HG02943 (cell line): Measurements from ENCODE around the gene RAB1A.
A peak's percentile ranks its signal among the peaks of the same experiment; 100 is the strongest.
"Not testable (repeated sequence)": the region's sequence is repeated elsewhere in the genome, so short reads cannot be mapped to it uniquely, and the experiment has no call there.

Source experiments
- ATAC-seq: cut with Tn5 transposase; IDR thresholded peaks from one replicate; pipeline ENCODE4 v1.9.1; 2021; ENCODE audit warnings: mild to moderate bottlenecking, low read depth, moderate library complexity; ENCODE audit not compliant: unreplicated experiment

RAB1A gene

DNA sequence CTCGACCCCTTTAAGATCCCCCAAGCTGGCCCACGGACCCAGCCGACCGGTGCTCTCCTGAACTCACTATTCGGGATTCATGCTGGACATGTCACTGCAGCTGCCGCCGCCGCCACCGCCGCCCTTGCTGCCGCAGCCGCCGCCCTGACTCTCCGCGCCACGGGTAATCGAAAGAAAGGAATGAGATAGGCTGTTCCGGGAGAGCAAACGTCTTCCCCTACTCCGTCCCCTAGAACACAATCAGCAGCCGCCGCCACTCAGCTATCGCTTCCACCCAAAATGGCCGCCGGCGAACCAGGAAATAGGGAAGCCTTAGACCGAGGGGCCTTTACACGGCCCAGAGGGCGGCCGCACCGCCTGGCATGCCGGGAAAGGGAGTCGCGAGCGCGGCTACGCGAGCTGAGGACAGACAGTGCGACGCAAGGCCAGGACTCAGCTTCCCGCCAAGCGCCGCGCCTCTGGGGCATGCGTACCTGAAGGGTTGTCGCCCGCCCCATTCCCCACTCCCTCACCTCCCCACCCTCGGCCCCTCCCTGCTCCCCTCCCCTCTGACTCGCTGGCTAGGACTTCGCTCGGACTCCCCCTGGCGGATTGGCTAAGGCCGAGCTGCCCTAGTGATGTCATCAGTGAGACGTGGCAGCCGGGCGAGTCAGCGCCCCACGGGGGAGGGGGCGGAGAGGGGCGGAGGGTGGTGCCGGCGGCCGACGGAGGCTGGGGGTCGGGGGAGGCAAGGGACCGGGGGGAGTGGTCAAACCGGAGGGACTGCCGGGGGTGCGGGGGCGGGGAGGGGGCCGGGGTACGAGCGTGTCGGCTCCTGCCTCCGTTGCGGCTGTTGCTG is at the start of gene RAB1A:
Gene RAB1A (minus strand): TSS at position 281 of the 838 bp plus-strand sequence. CDS start 191 bp downstream, at position 90.
- ATAC-seq, result peak; percentile 96

- ATAC-seq, result no peak
Observed at GRCh38 chr2:65177751-65178442, 48.0 kb upstream of the RAB1A start.

- ATAC-seq, result no peak
Observed at GRCh38 chr2:65175894-65176530, 46.1 kb upstream of the RAB1A start.

- not testable (repeated sequence) for ATAC-seq
Observed at GRCh38 chr2:65174031-65174430, 44.1 kb upstream of the RAB1A start.

DNA sequence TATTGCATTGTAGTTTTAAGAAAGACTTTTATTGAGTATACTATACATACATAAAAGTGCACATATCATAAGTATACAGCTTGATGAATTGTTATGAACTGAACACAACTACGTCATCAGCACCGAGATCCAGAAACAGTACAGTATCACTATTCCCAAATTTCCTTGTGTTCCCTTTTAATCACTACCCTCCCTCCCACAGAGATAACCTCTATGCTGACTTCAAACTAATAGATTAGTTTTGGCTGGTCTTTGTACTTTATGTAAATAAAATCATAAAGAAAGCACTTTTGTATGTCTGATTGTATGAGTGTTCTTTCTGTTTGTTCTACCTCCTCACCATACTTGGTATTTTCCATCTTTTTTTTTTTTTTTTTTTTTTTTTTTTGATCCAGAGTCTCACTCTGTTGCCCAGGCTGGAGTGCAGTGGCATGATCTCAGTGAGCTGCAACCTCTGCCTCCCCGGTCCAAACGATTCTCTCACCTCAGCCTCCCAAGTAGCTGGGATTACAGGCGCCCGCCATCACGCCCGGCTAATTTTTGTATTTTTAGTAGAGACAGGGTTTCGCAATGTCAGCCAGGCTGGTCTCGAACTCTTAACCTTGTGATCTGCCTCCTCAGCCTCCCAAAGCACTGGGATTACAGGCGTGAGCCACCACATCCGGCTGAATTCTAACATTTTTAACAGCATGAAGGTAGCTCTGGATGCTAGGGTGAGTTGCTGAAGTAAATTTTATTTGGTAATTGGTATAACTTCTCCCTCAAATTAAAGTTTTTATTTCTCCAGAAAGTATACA is 43.3 kb upstream of the RAB1A start:
- ATAC-seq, result no peak

- not testable (repeated sequence) for ATAC-seq
Observed at GRCh38 chr2:65170611-65171477, 40.9 kb upstream of the RAB1A start.

DNA sequence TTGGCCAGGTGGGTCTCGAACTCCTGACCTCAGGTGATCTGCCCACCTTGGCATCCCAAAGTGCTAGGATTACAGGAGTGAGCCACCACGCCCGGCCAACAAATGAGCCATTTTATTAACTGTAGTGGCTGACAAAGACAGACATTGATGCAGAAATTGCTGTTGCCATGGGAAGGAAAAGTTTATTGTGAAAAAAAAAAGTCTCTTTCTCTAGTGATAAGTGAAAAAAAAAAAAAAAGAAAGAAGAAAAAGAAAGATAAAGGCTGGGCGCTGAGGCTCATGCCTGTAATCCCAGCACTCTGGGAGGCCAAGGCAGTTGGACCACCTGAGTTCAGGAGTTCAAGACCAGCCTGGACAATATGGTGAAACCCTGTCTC is 39.8 kb upstream of the RAB1A start:
- no peak for ATAC-seq

DNA sequence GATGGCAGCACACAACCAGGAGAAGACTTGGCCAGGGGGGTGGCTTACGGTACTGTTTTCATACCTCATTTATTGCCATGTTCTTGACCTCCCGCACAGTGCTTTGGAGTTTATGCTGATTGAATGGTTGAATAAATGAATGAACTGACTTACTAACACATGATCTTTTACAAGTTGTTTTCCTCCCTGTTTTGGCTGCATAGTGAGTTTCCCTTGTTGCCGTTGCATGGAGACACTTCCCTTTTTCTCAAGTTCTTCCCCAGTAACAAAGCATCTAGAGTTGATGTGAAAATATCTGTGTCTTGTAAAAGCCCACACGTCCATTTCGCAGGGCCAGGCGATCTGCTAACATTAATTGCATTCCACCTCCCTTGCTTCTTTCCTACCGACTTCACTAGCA is 35.7 kb upstream of the RAB1A start:
- ATAC-seq, result no peak

DNA sequence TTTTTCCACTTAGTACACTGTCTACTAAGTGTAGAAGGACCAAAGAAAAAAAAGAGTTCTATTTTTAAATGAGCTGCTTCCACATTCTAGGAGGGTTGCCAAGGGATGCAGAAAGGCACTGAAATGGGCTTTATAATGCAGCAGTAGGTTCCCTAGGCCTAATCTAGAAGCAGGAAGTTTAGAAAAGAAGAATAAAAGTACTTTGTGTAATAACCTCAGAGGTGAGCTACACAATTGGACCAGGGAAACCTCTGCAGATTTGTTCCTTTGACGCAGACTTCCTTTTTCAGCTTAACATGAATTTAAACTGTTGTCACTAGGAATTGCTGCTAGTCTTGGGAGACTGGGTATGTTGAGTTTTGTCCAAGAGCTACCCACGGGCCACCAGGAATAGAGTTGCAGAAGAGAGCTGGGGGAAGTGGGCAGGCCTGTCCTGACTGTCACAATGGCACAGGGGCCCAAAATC is 34.6 kb upstream of the RAB1A start:
- ATAC-seq, result no peak

DNA sequence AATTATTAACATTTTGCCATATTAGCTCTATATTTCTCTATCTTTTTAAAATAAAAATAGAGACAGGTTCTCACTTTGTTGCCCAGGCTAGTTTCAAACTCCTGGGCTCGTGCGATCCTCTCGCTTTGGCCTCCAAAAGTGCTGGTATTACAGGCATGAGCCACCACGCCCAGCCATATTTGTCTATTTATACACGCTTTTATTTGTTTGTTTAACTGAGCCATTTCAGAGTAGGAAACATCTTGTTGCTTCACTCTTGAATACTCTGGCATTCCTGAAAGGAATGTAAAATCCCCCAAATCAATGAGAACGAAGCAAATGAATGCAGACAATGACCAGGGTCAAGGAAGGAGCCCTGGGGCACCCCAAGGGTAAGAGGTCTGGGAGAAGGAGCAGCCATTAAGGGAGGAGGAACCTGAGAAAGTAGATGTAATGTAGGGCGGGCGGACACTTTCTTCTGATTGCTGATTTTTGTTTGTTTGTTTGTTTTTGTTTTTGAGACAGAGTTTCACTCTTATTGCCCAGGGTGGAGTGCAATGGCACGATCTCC is 31.7 kb upstream of the RAB1A start:
- no peak for ATAC-seq

DNA sequence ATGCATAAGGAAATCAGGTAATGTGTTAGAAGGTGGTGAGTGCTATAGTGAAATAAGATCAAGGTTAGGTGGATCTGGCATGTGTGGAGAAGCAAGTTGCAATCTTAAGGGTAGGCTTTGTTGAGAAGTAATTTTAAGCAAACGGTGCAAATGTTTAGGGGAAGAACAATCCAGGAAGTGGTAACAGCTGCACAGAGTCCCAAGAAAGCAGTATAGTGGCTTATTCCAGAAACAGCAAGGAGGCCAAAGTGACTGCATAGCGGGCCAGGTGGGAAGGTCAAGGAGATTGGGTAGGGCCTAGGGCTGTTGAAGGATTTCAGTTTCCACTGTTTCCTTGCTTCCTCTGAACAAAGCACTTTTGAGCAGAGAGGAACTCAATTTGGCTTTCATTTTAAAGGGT is 30.0 kb upstream of the RAB1A start:
- no peak for ATAC-seq

DNA sequence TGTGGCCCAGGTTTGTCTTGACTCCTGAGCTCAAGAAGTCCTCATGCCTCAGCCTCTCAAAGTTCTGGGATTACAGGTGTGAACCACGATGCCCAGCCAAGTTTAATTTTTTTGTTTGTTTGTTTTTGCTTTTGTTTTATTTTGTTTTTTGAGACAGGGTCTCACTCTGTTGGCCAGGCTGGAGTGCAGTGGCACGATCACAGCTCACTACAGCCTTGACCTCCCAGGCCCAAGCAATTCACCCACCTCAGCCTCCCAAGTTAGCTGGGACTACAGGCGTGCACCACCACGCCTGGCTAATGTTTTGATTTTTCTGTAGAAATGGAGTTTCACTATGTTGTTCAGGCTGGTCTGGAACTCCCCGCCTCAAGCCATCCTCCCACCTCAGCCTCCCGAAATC is 29.4 kb upstream of the RAB1A start:
- ATAC-seq, result no peak

DNA sequence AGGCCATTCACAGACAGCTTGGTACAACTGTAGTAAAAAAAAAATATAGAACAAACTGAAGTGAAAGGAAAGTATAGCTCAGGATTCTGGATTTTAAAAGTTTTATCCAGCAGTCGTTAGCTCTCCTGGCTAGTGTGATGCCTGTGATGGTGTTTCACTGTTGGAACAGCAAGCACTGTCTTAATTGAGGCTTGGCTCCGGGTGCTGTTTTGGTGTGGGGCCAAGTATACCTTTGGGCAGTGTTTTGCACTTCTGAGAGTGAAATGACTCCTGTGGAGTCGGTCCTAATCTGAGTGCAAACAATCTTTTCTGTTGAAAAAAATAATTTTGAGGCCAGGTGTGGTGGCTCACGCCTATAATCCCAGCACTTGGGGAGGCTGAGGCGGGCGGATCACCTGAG is 28.7 kb upstream of the RAB1A start:
- no peak for ATAC-seq

DNA sequence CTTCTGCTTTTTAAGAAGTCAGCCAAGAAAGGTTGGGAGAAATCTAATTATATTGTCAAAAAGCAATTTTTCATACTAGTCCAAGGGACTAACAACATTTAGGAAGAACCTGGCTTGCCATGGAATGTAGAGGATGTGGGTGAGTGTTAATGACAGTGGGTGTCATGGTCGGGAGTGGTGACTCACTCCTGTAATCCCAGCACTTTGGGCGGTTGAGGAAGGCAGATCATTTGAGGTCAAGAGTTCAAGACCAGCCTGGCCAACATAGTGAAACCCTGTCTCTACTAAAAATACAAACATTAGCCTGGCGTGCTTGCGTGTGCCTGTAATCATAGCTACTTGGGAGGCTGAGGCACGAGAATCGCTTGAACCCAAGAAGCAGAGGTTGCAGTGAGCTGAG is 27.9 kb upstream of the RAB1A start:
- not testable (repeated sequence) for ATAC-seq

DNA sequence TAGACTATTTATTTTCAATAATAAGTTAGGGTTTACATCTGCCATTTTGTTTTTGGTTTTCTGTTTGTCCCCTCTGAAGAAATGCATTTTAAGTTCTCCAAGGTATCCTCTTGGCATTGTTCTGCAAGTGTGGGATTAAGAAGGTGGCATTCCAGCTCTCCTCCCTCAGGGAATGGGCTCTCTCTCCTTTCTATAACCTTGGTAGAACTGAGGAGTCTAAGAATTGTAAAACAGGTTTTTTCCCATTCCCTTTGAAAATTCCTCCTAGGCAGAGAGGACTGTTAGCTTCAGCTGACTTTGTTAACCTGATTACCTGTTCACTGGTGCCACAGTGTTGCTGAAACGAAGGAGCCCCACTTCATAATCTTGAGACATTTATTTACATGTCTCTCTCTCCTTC is 26.1 kb upstream of the RAB1A start:
- no peak for ATAC-seq

GRCh38 chr2:65153515-65153914 is 23.6 kb upstream of the RAB1A start:
- ATAC-seq, result no peak

GRCh38 chr2:65146078-65146477 is 16.2 kb upstream of the RAB1A start:
- ATAC-seq, result no peak

GRCh38 chr2:65144571-65144970 is 14.7 kb upstream of the RAB1A start:
- no peak for ATAC-seq

GRCh38 chr2:65142515-65142914 is 12.6 kb upstream of the RAB1A start:
- ATAC-seq, result no peak
